MCF 10A (cell line): ENCODE results near the gene NUP214. TPM values are rescaled to one million over a fixed set of nuclear protein-coding genes. Genes with fewer than 3 reads are reported as not detected.
A peak's percentile ranks its signal among the peaks of the same experiment; 100 is the strongest.

ENCODE experiments used
- BruUV-seq: library from RNA; stranded (reverse); fragments of 400-500 nt; replicated peaks from 2 replicates; lab custom pipeline; 2021; lab: Mats Ljungman, UMichigan
- CTCF ChIA-PET: fragments of 300-600 bp; sonication (Branson Sonifier 250); formaldehyde crosslinking; extraction: SDS; loops from one replicate; lab custom pipeline; 2021; ENCODE audit warnings: antibody characterized with exemption, inconsistent platforms; lab: Yijun Ruan, JAX
- POLR2A ChIA-PET: fragments of 300-600, 350-650 bp; sonication (Branson Sonifier 250); formaldehyde crosslinking; extraction: SDS; loops from one replicate; lab custom pipeline; 2020; ENCODE audit warnings: antibody characterized with exemption, inconsistent platforms; lab: Yijun Ruan, JAX
- DNase-seq: peaks from one replicate; pipeline ENCODE4 v3.0.0-alpha.2; 2018; ENCODE audit not compliant: unreplicated experiment
- H3K27ac Mint-ChIP-seq: one replicate; pipeline ENCODE4 v1.8.0; 2022; ENCODE audit warnings: mild to moderate bottlenecking, low read depth, mixed read lengths; ENCODE audit not compliant: unreplicated experiment
- H3K27me3 Mint-ChIP-seq: one replicate; pipeline ENCODE4 v1.8.0; 2022; ENCODE audit warnings: mixed read lengths; ENCODE audit not compliant: insufficient read depth, unreplicated experiment
- H3K36me3 Mint-ChIP-seq: one replicate; pipeline ENCODE4 v1.8.0; 2022; ENCODE audit warnings: mild to moderate bottlenecking, moderate library complexity, mixed read lengths; ENCODE audit not compliant: insufficient read depth, unreplicated experiment
- H3K4me1 Mint-ChIP-seq: one replicate; pipeline ENCODE4 v1.8.0; 2022; ENCODE audit warnings: mixed read lengths; ENCODE audit not compliant: insufficient read depth, unreplicated experiment
- H3K4me3 Mint-ChIP-seq: one replicate; pipeline ENCODE4 v1.8.0; 2022; ENCODE audit warnings: mild to moderate bottlenecking, moderate library complexity, mixed read lengths; ENCODE audit not compliant: unreplicated experiment
- H3K9me3 Mint-ChIP-seq: one replicate; pipeline ENCODE4 v1.8.0; 2022; ENCODE audit warnings: mixed read lengths; ENCODE audit not compliant: unreplicated experiment
- intact Hi-C: fragments of 100-400 bp; cut with micrococcal nuclease; formaldehyde crosslinking; loops from 2 replicates; pipeline ENCODE4 v1.14.1; 2022
- total RNA-seq: library from RNA; stranded (reverse); gene quantifications from 2 replicates; pipeline ENCODE4 v1.2.3, GENCODE V29; 2022
- TF ChIP-seq, protein P1 (sequence below): fragments of 200-600 bp; IDR thresholded peaks from one replicate; pipeline ENCODE4 v1.8.0; 2022; ENCODE audit warnings: antibody characterized with exemption, mild to moderate bottlenecking; ENCODE audit not compliant: unreplicated experiment

NUP214 gene
- total RNA-seq, 1 experiment from 2014 or later, result 41.8 TPM

DNA sequence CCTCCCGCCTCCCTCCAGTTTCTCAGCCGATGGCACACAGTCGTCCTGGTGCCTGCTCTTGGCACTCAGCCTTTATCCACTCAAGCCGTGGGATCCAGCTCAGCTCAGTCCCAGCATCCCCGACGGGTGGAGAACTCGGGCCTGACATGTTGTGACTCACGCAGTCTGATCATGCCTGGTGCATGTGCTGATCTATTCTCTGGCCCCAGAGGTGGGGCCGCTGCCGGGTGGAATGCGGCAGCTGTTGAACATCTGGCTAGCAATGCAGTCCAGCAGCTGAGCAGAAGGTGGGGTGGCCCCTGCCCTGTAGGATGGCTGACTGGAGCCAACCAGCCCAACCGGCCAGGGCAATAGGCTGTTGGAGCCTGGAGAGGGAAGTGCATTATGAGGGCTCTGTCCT, 30.8 kb upstream of the NUP214 start:
- Mint-ChIP-seq H3K4me3 (no peak overlapping the region), H3K9me3 (no peaks in the 10 kb centered on the region), H3K27me3 (no peaks in the 10 kb centered on the region), H3K4me1 (peaks cover 10% of the 10 kb centered on the region), H3K27ac (no peak overlapping the region), H3K36me3 (peaks cover 7% of the 10 kb centered on the region)
- intact Hi-C loops, result no loop called here
- POLR2A ChIA-PET, result interaction anchor here (0.6 kb wide), 1 partner anchor 175 kb away, joined by 3 read pairs; no protein-coding TSS in a partner anchor
- TF ChIP-seq, protein P1, sequence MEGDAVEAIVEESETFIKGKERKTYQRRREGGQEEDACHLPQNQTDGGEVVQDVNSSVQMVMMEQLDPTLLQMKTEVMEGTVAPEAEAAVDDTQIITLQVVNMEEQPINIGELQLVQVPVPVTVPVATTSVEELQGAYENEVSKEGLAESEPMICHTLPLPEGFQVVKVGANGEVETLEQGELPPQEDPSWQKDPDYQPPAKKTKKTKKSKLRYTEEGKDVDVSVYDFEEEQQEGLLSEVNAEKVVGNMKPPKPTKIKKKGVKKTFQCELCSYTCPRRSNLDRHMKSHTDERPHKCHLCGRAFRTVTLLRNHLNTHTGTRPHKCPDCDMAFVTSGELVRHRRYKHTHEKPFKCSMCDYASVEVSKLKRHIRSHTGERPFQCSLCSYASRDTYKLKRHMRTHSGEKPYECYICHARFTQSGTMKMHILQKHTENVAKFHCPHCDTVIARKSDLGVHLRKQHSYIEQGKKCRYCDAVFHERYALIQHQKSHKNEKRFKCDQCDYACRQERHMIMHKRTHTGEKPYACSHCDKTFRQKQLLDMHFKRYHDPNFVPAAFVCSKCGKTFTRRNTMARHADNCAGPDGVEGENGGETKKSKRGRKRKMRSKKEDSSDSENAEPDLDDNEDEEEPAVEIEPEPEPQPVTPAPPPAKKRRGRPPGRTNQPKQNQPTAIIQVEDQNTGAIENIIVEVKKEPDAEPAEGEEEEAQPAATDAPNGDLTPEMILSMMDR, result no peak
- peak; percentile 11 for DNase-seq
- no TSS peak for BruUV-seq
- CTCF ChIA-PET, result interaction anchor here (0.6 to 1.1 kb wide), 4 partner anchors 37 to 48 kb away, joined by 3 read pairs; no protein-coding TSS in a partner anchor

GRCh38 chr9:131095666-131096268, 29.6 kb upstream of the NUP214 start:
- no peak overlapping the region for H3K27ac Mint-ChIP-seq
- intact Hi-C loops, result no loop called here
- ChIA-PET CTCF (interaction anchor here (0.6 kb wide), 2 partner anchors 86 to 337 kb away, joined by 3 read pairs; no protein-coding TSS in a partner anchor), POLR2A (interaction anchor here (1.2 to 2.9 kb wide), 2 partner anchors 13 to 30 kb away, joined by 3 to 20 read pairs; partner anchors contain the start of gene NUP214)
- no peaks in the 10 kb centered on the region for H3K27me3 Mint-ChIP-seq
- no peaks in the 10 kb centered on the region for H3K9me3 Mint-ChIP-seq
- DNase-seq, result no peak
- H3K4me3 Mint-ChIP-seq, result peak overlapping the region; percentile 70
- TF ChIP-seq, protein P1, result no peak
- peaks cover 10% of the 10 kb centered on the region for H3K4me1 Mint-ChIP-seq
- H3K36me3 Mint-ChIP-seq, result peaks cover 7% of the 10 kb centered on the region
- BruUV-seq, result no TSS peak

- Mint-ChIP-seq H3K4me1 (peaks cover 10% of the 10 kb centered on the region), H3K9me3 (no peaks in the 10 kb centered on the region), H3K36me3 (peaks cover 7% of the 10 kb centered on the region), H3K27ac (no peak within 1 kb of the TSS), H3K4me3 (peak within 1 kb of the TSS; percentile 70), H3K27me3 (no peaks in the 10 kb centered on the region)
- ChIA-PET POLR2A (interaction anchor here (0.6 to 2.9 kb wide), 3 partner anchors 13 to 1173 kb away, joined by 3 to 20 read pairs (median 3); partner anchors contain the start of gene NUP214), CTCF (interaction anchor here (0.6 to 0.8 kb wide), 3 partner anchors 26 to 337 kb away, joined by 3 read pairs; no protein-coding TSS in a partner anchor)
- TF ChIP-seq, protein P1, result no peak
- DNase-seq, result peak; percentile 47
- intact Hi-C loops, result no loop called here
- BruUV-seq, result no TSS peak
These were observed 28.9 kb upstream of the NUP214 start, which contains the start of gene AIF1L for GRCh38 chr9:131096269-131097125. Gene AIF1L (plus strand): TSS chr9:131096531. CDS start chr9:131096630, 99 bp downstream.
